PC-9 (cell line): ENCODE data around the gene TXNRD1.

Experiments used
- EZH2 ChIP-seq: fragments of 200-600 bp; sonication (generic); IDR thresholded peaks from 2 replicates; pipeline ENCODE4 v1.8.0; 2017; ENCODE audit warnings: antibody characterized with exemption, low read depth
- TF ChIP-seq, protein P1 (sequence below): fragments of 200-600 bp; sonication (generic); conservative IDR thresholded peaks from 2 replicates; pipeline ENCODE4 v1.6.1; 2017; ENCODE audit warnings: mixed run types, antibody characterized with exemption, mild to moderate bottlenecking, moderate library complexity

GRCh38 chr12:104342635-104343249, 127.2 kb downstream of the TXNRD1 start:
- TF ChIP-seq, protein P1, sequence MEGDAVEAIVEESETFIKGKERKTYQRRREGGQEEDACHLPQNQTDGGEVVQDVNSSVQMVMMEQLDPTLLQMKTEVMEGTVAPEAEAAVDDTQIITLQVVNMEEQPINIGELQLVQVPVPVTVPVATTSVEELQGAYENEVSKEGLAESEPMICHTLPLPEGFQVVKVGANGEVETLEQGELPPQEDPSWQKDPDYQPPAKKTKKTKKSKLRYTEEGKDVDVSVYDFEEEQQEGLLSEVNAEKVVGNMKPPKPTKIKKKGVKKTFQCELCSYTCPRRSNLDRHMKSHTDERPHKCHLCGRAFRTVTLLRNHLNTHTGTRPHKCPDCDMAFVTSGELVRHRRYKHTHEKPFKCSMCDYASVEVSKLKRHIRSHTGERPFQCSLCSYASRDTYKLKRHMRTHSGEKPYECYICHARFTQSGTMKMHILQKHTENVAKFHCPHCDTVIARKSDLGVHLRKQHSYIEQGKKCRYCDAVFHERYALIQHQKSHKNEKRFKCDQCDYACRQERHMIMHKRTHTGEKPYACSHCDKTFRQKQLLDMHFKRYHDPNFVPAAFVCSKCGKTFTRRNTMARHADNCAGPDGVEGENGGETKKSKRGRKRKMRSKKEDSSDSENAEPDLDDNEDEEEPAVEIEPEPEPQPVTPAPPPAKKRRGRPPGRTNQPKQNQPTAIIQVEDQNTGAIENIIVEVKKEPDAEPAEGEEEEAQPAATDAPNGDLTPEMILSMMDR = no peak
- no peak for TF ChIP-seq EZH2
